ENCODE results near the gene IFT20.

- TF ChIP-seq CTCF (IDR thresholded peaks at IDR 0.05) (no peak), POLR2A (IDR thresholded peaks at IDR 0.05) (no peak), POLR2AphosphoS5 (IDR thresholded peaks at IDR 0.05) (no peak)
Measured at GRCh38 chr17:28324781-28325180, 10.5 kb downstream of the IFT20 start.

Measured in prostate gland (tissue), 2 donors.